HL-60 (cell line): ENCODE data around the gene OIT3.

ENCODE experiments used
- DNase-seq, 2 experiments: peaks; one replicate each; pipeline ENCODE4 v3.0.0-alpha.2; 2010 to 2020; ENCODE audit warnings: low read depth in 1 of 2, low spot score in 1 of 2
- H3K27ac ChIP-seq: fragments of 250-450 bp; sonication (Bioruptor Pico); replicated peaks from 2 replicates; pipeline ENCODE4 v1.5.1; 2020; ENCODE audit warnings: mild to moderate bottlenecking, moderate library complexity
- H3K27me3 ChIP-seq: fragments of 250-450 bp; sonication (Bioruptor Pico); 2 replicates; pipeline ENCODE4 v1.5.1; 2021; ENCODE audit warnings: mild to moderate bottlenecking, moderate library complexity; ENCODE audit not compliant: insufficient read depth, poor library complexity, severe bottlenecking
- H3K4me3 ChIP-seq: replicated peaks from 2 replicates; pipeline ENCODE4 v1.5.1; 2011; ENCODE audit warnings: mild to moderate bottlenecking, control low read depth, low read length; ENCODE audit not compliant: insufficient read depth
- GABPA ChIP-seq: IDR thresholded peaks from 2 replicates; pipeline ENCODE4 v1.6.1; 2012; ENCODE audit warnings: low read depth
- POLR2AphosphoS5 ChIP-seq: IDR thresholded peaks from 2 replicates; pipeline ENCODE4 v1.6.1; 2012; ENCODE audit warnings: low read depth
- SPI1 ChIP-seq: IDR thresholded peaks from 2 replicates; pipeline ENCODE4 v1.6.1; 2012; ENCODE audit warnings: low read depth, mild to moderate bottlenecking, borderline replicate concordance
- TF ChIP-seq, protein P1 (sequence below): IDR thresholded peaks from 2 replicates; pipeline ENCODE4 v1.6.1; 2012; ENCODE audit warnings: low read depth; ENCODE audit not compliant: insufficient replicate concordance
- TF ChIP-seq, protein P2 (sequence below): IDR thresholded peaks from one replicate; pipeline ENCODE4 v1.5.1; 2011; ENCODE audit warnings: low read length, control low read depth, inconsistent platforms; ENCODE audit not compliant: insufficient read depth

OIT3 gene

DNA sequence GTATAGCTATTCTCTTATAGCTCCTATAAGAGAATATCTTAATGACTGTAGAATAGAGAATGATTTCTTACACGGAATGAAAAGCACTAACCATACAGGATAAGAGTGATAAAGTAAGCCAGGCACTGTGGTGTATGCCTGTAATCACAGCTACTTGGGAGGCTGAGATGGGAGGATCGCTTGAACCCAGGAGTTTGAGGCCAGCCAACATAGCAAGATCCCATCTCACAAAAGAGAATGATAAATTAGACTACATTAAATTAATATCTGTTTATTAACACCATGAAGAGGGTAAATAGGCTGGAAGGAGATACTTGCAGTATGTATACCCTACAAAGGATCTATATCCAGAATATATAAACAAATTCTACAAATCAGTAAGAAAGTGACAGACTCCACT, 12.2 kb upstream of the OIT3 start:
- Histone ChIP-seq H3K27ac (no peak overlapping the region), H3K4me3 (no peak overlapping the region), H3K27me3 (no peaks in the 10 kb centered on the region)
- DNase-seq = no peak
- no peak for TF ChIP-seq SPI1
- no peak for TF ChIP-seq POLR2AphosphoS5
- TF ChIP-seq, protein P1, sequence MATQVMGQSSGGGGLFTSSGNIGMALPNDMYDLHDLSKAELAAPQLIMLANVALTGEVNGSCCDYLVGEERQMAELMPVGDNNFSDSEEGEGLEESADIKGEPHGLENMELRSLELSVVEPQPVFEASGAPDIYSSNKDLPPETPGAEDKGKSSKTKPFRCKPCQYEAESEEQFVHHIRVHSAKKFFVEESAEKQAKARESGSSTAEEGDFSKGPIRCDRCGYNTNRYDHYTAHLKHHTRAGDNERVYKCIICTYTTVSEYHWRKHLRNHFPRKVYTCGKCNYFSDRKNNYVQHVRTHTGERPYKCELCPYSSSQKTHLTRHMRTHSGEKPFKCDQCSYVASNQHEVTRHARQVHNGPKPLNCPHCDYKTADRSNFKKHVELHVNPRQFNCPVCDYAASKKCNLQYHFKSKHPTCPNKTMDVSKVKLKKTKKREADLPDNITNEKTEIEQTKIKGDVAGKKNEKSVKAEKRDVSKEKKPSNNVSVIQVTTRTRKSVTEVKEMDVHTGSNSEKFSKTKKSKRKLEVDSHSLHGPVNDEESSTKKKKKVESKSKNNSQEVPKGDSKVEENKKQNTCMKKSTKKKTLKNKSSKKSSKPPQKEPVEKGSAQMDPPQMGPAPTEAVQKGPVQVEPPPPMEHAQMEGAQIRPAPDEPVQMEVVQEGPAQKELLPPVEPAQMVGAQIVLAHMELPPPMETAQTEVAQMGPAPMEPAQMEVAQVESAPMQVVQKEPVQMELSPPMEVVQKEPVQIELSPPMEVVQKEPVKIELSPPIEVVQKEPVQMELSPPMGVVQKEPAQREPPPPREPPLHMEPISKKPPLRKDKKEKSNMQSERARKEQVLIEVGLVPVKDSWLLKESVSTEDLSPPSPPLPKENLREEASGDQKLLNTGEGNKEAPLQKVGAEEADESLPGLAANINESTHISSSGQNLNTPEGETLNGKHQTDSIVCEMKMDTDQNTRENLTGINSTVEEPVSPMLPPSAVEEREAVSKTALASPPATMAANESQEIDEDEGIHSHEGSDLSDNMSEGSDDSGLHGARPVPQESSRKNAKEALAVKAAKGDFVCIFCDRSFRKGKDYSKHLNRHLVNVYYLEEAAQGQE = no peak
- TF ChIP-seq, protein P2, sequence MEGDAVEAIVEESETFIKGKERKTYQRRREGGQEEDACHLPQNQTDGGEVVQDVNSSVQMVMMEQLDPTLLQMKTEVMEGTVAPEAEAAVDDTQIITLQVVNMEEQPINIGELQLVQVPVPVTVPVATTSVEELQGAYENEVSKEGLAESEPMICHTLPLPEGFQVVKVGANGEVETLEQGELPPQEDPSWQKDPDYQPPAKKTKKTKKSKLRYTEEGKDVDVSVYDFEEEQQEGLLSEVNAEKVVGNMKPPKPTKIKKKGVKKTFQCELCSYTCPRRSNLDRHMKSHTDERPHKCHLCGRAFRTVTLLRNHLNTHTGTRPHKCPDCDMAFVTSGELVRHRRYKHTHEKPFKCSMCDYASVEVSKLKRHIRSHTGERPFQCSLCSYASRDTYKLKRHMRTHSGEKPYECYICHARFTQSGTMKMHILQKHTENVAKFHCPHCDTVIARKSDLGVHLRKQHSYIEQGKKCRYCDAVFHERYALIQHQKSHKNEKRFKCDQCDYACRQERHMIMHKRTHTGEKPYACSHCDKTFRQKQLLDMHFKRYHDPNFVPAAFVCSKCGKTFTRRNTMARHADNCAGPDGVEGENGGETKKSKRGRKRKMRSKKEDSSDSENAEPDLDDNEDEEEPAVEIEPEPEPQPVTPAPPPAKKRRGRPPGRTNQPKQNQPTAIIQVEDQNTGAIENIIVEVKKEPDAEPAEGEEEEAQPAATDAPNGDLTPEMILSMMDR = no peak
- no peak for TF ChIP-seq GABPA

DNA sequence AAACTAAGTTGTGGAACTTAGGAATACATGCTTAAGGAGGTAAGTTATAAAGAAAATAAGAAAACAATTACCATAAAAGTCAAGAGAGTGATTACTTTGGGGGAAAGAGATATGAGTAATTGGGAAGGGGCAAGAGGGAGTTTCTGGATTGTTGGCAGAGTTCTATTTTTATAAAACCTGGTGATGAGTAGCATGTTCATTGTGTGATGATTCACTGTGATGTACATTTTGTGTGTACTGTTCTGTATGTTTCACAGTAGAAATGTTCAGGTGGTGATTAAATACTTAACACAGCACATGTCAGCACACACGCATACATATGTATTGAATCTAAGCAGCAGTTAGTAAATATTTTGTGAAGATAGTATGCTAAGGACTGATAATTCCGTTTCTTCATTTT, 9.7 kb upstream of the OIT3 start:
- H3K27me3 ChIP-seq = no peaks in the 10 kb centered on the region
- H3K27ac ChIP-seq = no peak overlapping the region
- H3K4me3 ChIP-seq = no peak overlapping the region
- DNase-seq = no peak
- no peak for TF ChIP-seq GABPA
- TF ChIP-seq, protein P2 = no peak
- no peak for TF ChIP-seq SPI1
- TF ChIP-seq, protein P1 = no peak
- TF ChIP-seq POLR2AphosphoS5 = no peak

DNA sequence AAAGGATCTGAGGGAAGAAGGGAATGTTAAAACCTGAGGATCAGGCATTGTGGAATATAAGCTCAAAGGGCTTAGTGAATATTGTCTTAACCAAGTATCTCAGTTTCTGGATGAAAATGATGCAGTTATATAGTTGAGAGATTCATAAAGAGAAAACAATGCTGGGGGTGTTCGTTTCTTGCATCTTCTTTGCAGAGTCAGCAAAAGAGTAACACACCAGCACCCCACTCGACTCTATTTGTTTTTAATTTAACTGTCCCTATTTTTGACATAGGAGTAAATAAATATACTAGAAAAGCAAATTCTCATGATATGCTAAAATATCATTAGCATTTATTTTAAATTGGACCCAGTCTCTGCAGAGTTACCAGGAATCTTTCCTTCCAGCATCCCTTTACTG, 7.6 kb upstream of the OIT3 start:
- no peak overlapping the region for H3K27ac ChIP-seq
- H3K27me3 ChIP-seq = no peaks in the 10 kb centered on the region
- no peak for DNase-seq
- H3K4me3 ChIP-seq = no peak overlapping the region
- TF ChIP-seq, protein P1 = no peak
- no peak for TF ChIP-seq POLR2AphosphoS5
- TF ChIP-seq, protein P2 = no peak
